Stimulated activated naive CD8-positive, alpha-beta T cell treated with anti-CD3 and anti-CD28 coated beads, Interleukin-15, amount 100 ng/mL, for 72 hours (primary cell): Measurements from ENCODE around the gene MISP.
"Not testable (repeated sequence)": the region's sequence is repeated elsewhere in the genome, so short reads cannot be mapped to it uniquely, and the experiment has no call there.

Source experiments
- ATAC-seq: fragments of 150-1000 bp; cut with Tn5 transposase; 2 replicates; pipeline ENCODE4 v1.10.0; 2021; ENCODE audit warnings: mild to moderate bottlenecking, moderate library complexity
- DNase-seq, 2 donors: peaks; one replicate each; pipeline ENCODE4 v3.0.0; 2021 to 2022
- H3K27ac Mint-ChIP-seq, 2 donors: one replicate each; pipeline ENCODE4 v1.8.0; 2022; ENCODE audit warnings: mild to moderate bottlenecking in 2 of 2, mixed read lengths in 2 of 2, moderate library complexity in 2 of 2
- H3K27me3 Mint-ChIP-seq: one replicate; pipeline ENCODE4 v1.8.0; 2022; ENCODE audit warnings: mixed read lengths
- H3K4me1 Mint-ChIP-seq: one replicate; pipeline ENCODE4 v1.8.0; 2022; ENCODE audit warnings: mild to moderate bottlenecking, mixed read lengths
- H3K4me3 Mint-ChIP-seq, 2 donors: one replicate each; pipeline ENCODE4 v1.8.0; 2022; ENCODE audit warnings: mild to moderate bottlenecking in 2 of 2, mixed read lengths in 2 of 2, moderate library complexity in 1 of 2
- H3K9me3 Mint-ChIP-seq, 2 donors: one replicate each; pipeline ENCODE4 v1.8.0; 2022; ENCODE audit warnings: mixed read lengths in 2 of 2

The MISP gene, protein sequence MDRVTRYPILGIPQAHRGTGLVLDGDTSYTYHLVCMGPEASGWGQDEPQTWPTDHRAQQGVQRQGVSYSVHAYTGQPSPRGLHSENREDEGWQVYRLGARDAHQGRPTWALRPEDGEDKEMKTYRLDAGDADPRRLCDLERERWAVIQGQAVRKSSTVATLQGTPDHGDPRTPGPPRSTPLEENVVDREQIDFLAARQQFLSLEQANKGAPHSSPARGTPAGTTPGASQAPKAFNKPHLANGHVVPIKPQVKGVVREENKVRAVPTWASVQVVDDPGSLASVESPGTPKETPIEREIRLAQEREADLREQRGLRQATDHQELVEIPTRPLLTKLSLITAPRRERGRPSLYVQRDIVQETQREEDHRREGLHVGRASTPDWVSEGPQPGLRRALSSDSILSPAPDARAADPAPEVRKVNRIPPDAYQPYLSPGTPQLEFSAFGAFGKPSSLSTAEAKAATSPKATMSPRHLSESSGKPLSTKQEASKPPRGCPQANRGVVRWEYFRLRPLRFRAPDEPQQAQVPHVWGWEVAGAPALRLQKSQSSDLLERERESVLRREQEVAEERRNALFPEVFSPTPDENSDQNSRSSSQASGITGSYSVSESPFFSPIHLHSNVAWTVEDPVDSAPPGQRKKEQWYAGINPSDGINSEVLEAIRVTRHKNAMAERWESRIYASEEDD

DNA sequence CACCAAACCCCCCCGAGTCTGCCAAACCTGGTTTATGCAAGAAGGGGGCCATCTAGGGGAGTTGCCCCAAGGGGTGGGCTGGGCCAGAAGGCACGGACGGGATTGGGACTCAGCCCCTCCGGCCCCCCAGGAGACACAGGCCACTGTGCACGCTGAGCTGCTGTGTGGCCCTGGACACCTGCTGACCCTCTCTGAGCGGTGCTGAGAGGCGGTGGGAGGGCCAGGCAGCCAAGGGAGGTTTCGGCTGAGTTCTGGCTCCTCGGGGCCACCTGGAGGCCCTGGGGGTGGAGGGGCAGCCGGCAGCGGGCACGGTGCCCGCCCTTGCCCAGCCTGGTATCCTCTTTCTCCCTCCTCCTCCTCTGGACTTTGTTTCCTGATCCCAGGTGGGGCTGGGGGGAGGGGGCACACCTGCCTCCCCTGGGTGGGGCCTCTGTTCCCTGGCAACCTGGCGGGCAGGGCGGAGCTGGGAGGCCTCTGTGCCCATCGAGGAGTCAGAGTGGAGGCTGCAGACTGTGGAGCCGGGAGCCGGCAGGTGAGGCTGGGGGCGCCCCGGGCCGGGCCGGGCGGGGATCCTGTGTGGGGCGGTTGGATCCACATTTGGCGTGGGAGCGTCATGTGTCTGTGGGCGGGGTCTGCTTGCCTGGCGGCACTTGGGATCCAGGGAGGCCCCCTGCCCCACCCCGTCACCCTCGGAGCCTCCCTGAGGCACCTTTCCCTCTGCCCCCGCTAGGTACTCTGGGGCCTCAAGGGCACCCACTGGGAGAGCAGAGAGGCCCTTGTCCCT is at the start of gene MISP:
TSS of gene MISP (plus strand) at position 473 of the 784 bp plus-strand sequence. CDS start 5,835 bp downstream, outside the sequence.
- DNase-seq, result no peak
- H3K9me3 Mint-ChIP-seq, result peaks cover 0 to 12% of the 10 kb centered on the region in 2 donors

DNA sequence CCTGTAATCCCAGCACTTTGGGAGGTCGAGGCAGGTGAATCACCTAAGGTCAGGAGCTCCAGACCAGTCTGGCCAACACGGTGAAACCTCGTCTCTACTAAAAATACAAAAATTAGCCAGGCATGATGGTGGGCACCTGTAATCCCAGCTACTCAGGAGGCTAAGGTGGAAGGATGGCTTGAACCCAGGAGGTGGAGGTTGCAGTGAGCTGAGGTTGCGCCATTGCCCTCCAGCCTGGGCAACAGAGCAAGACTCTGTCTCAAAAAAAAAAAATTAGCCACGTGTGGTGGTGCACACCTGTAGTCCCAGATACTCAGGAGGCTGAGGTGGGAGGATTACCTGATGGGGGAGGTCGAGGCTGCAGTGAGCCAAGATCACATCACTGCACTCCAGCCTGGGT is 48.1 kb upstream of the MISP start:
- ATAC-seq, H3K9me3 Mint-ChIP-seq, DNase-seq: not testable (repeated sequence)
- peak overlapping the region; percentile 35 to 56 for H3K4me3 Mint-ChIP-seq
- peaks cover 16% of the 10 kb centered on the region for H3K4me1 Mint-ChIP-seq
- peak overlapping the region in 1 of 2 donors; percentile 27 for H3K27ac Mint-ChIP-seq
- H3K27me3 Mint-ChIP-seq, result peaks cover 41% of the 10 kb centered on the region

More for the DNA sequence above, at the start of gene MISP:
- no peak for ATAC-seq
- Mint-ChIP-seq H3K27me3 (no peaks in the 10 kb centered on the region), H3K27ac (no peak within 1 kb of the TSS), H3K4me1 (no peaks in the 10 kb centered on the region), H3K4me3 (no peak within 1 kb of the TSS)

DNA sequence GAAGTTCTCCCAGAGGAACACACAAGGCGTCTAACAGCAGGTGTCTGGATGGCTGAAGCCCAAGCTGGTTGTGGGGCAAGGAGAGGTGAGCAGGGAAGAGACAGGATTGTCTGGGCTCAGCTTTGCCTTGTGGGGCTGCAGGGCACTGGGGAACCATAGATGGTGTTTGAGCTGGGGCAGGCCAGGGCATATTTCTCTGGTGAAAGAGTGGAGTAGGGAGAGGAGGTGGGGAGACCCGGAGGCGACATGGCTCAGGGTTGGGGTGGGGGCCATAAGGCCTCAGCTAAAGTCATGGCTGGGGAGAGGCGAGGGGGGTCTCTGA is 47.6 kb upstream of the MISP start:
- peak overlapping the region; percentile 35 to 56 for H3K4me3 Mint-ChIP-seq
- H3K27ac Mint-ChIP-seq, result peak overlapping the region in 1 of 2 donors; percentile 27
- H3K9me3 Mint-ChIP-seq, result no peaks in the 10 kb centered on the region
- peaks cover 41% of the 10 kb centered on the region for H3K27me3 Mint-ChIP-seq
- DNase-seq, result no peak
- H3K4me1 Mint-ChIP-seq, result peaks cover 16% of the 10 kb centered on the region
- no peak for ATAC-seq

DNA sequence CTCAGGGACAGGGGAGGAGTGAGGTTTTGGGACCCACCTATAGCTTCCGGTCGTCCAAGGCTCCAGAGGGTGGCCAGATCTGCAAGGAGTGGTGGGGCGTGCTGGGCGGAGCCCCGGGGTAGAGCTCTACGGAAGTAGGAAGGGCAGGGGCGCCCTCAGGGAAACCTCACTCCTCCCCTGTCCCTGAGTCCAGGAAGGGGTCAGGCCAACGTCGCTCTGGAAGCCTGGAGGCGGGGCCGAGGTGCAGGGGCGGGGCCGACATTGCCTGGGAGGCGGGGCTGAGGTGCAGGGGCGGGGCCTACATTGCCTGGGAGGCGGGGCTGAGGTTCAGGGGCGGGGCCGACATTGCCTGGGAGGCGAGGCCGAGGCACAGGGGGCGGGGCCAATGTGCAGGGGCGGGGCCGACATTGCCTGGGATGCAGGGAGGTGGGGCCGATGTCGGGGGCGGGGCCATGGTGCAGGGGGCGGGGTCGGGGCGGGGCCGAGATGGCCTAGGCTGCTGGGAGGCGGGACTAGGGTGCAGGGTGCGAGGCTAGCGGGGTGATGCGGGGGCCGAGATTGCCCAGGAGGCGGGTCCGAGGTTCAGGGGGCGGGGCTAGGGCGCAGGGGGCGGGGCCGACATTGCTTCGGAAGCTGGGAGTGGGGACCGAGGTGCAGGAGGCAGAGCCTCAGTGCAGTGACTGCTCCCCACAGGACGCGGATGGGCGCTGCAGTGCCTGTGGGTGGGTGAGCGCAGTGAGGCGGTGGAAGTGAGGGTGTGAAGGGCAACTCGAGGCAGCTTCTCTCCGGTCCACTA is 47.1 kb upstream of the MISP start:
- peaks cover 38% of the 10 kb centered on the region for H3K27me3 Mint-ChIP-seq
- ATAC-seq (peak; percentile 75), DNase-seq (peak; percentile 61 to 66)
- no peaks in the 10 kb centered on the region for H3K9me3 Mint-ChIP-seq
- peak overlapping the region; percentile 35 to 56 for H3K4me3 Mint-ChIP-seq
- peaks cover 16% of the 10 kb centered on the region for H3K4me1 Mint-ChIP-seq
- no peak overlapping the region for H3K27ac Mint-ChIP-seq

DNA sequence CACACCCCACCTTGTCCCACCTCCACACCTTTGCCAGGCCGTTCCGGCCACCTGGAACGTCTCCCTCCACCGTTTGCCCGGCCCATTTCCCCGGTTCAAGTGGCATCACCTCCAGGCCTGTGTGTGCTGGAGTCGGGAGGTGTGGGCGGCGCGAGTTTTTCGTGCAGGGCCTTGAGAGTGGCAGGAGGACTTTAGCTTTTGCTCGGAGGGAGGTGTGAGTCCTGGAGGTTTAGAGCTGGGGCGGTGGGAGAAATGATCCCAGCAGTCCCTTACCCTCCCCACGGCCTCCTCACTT is 46.5 kb upstream of the MISP start:
- Mint-ChIP-seq H3K4me1 (peaks cover 16% of the 10 kb centered on the region), H3K27me3 (peaks cover 33% of the 10 kb centered on the region), H3K4me3 (peak overlapping the region in 1 of 2 donors; percentile 35), H3K9me3 (no peaks in the 10 kb centered on the region), H3K27ac (no peak overlapping the region)
- ATAC-seq (no peak), DNase-seq (no peak)

DNA sequence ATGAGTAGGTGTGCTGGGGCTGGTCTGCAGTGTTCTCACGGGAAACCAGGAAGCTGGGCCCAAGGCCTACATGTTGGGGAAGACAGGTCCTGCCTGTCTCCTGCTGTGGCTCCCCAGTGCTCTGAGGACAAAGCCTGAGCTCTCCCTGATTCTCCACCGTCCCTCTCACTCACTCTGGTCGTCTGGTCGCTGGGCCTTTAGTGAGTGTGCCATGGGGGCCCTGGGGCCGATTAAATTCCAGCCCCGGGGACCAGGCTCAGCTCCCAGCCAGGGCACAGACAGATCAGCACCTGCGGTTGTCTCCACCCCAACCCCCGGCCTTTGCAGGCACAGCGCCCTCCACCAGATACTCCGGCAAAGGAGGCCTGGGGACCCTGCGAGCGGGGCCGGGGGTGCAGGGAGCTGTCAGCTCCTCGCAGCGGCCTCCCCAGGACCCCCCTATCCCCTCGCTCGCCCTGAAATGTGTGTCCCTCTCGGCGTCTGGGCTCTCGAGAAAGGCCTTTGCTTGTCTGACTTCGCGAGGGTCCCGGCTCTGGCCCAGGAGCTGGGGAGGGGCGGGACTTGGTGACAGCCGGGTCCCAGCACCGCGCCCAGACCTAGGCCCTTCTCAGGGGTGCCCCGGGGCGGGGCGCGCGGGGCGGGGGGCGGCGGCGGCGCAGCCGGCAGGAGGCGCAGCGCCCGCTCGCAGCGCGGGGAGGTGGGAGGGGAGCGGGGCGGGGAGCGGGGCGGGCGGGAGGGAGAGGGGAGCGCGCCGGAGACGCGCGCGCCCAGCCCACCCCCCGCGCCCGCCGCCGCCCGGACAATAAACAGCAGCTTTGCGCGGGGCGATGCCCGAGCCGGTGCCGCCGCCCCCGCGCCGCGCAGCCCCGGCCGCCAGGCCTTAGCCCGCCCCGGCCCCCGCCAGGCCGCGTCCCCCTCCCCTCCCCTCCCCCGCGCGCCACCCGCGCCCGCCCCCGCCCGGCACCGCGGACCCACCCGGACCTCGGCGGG is 42.5 kb upstream of the MISP start, which contains the start of gene PALM:
TSS of gene PALM (plus strand) at position 782 of the 990 bp plus-strand sequence. CDS start 212 bp downstream, outside the sequence.
- ATAC-seq, result no peak
- H3K4me3 Mint-ChIP-seq, result no peak within 1 kb of the TSS
- no peaks in the 10 kb centered on the region for H3K9me3 Mint-ChIP-seq

DNA sequence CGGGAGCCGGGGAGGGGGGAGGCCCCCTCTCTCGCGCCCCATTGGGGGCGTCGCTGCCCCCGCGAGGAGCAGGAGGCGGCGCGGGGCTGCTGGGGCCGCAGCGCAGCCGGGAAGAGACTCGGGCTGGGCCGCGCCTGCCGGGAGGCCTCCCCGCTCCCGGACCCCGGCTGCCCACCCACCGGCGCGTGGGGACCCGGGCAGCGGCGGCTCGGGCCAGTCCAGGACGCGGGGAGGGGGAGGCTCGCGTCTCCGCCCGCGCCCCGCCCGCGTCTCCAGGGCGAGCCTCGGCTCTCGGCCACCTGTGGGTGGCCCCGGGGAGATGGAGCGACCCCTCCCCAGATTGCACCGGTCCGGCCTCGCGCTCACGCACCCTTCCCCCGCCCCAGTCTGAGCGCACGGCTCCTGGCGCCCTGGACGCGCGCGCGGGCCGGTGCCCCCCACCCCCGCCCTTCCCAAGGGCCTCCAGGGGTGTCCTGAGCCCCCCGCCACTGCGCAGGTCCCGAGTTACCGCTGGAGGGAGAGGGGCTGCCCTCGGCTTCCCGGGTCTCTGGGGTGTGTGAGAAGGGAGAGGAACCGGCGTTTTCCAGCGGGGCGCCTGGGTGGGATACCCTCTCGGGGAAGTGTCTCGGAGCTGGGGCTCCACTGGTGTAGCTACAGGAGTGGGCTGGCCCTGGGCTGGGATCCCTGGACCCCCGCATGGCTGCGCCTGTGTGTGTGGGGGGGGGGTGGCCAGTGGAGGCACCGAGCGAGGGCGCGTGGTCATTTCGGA is 41.5 kb upstream of the MISP start:
- Mint-ChIP-seq H3K27ac (no peak overlapping the region), H3K4me3 (no peak overlapping the region), H3K27me3 (peaks cover 43% of the 10 kb centered on the region), H3K9me3 (no peaks in the 10 kb centered on the region), H3K4me1 (peaks cover 4% of the 10 kb centered on the region)
- DNase-seq (no peak), ATAC-seq (peak; percentile 20)

More for the DNA sequence above, 42.5 kb upstream of the MISP start, which contains the start of gene PALM:
- no peak for DNase-seq
- Mint-ChIP-seq H3K27ac (no peak within 1 kb of the TSS), H3K4me1 (peaks cover 11% of the 10 kb centered on the region), H3K27me3 (peaks cover 46% of the 10 kb centered on the region)

DNA sequence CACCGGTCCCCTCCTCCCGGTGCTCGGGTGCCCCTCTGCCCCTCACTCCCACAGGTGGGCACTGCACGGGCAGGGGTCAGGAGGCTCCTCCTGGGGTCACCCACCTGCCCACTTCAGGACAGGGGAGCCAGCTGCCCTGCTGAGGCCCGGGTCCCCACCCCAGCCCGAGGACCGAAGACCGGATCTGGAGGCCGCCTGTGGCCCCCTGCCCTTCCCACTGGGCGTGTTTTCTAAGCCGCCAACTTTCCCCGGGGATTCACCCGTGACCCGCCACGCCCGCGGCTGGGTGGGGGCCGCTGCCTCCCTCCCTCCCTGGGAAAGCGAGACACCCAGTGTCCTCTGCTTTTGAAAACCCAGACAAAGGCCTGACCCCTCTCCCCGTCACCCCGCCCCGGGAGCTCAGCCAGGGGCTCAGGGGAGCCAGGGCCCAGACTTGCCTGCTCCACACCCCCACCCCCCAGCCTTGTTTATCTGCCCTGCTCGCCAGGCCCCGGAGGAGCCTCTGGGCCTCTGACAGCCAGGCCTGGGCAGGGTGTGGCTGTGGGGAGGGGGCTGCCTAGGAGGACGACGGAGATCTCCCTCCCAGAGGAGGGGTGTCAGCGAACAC is 40.8 kb upstream of the MISP start:
- ATAC-seq (peak; percentile 31), DNase-seq (no peak)
- H3K4me1 Mint-ChIP-seq, result no peaks in the 10 kb centered on the region
- H3K4me3 Mint-ChIP-seq, result no peak overlapping the region
- H3K9me3 Mint-ChIP-seq, result peaks cover 0 to under 1% of the 10 kb centered on the region in 2 donors
- no peak overlapping the region for H3K27ac Mint-ChIP-seq
- peaks cover 42% of the 10 kb centered on the region for H3K27me3 Mint-ChIP-seq

DNA sequence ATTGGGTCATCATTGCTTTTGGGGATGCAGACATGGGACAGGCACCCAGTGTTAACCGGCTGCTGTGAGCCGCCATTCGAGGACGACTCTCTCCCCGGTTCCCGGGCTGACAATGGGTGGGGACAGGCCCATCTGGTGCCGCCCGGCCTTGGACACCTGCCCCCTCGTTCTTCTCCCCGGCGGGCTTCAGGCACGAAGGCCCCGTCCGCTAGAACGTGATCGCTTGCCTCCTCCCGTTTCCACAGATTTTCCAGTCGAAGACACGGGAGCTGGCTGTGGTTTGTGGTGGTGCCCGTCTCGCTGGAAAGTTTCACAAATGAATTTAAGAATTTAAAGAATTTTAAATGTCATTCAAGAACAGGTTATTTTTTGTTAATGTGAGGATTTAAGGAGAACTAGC is 40.1 kb upstream of the MISP start:
- peak overlapping the region in 1 of 2 donors; percentile 24 for H3K4me3 Mint-ChIP-seq
- H3K9me3 Mint-ChIP-seq, result peaks cover 6 to 7% of the 10 kb centered on the region in 2 donors
- DNase-seq, result no peak
- H3K4me1 Mint-ChIP-seq, result no peaks in the 10 kb centered on the region
- H3K27ac Mint-ChIP-seq, result no peak overlapping the region
- ATAC-seq, result no peak
- H3K27me3 Mint-ChIP-seq, result peaks cover 44% of the 10 kb centered on the region

DNA sequence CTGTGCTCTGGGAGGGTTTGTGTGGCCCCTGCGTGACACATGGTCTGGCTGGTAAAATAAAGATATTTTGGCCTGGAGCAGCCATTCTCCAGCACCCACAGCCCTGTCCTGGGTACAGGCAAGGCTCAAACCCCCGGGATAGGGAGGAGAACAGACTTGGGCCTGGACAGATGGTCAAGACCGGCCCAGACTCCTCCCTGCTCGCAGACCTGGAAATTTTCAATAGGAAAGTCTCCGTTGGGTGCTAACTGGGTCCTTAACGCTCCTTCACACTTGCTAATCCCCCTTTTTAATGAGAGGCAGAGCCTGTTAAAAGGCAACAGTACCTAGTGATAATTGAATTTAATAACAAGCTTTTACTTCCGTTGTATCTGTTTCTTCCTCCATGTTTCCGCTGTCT is 39.7 kb upstream of the MISP start:
- no peak overlapping the region for H3K4me3 Mint-ChIP-seq
- ATAC-seq (no peak), DNase-seq (no peak)
- no peak overlapping the region for H3K27ac Mint-ChIP-seq
- H3K4me1 Mint-ChIP-seq, result no peaks in the 10 kb centered on the region
- H3K27me3 Mint-ChIP-seq, result peaks cover 49% of the 10 kb centered on the region
- peaks cover 7 to 10% of the 10 kb centered on the region in 2 donors for H3K9me3 Mint-ChIP-seq

DNA sequence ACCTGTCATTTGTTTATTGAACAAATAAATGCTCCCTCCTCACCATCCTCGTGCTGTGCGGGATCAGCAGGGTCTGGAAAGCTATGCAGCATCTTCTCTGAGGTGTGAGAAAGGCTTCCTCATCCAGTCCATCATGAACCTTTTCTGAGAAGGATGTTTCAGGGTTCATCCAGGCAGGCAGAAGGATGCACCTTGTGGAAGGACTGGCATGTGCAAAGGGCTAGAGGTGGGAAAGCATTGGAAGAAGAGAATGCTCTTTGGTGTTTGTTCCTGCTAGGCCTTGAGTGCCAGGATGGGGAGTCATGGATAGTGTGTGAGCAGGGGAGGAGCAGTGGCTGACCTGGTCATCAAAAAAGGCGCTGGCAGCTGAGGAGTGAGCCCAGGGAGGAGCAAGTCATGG is 35.6 kb upstream of the MISP start:
- peaks cover 61% of the 10 kb centered on the region for H3K27me3 Mint-ChIP-seq
- no peak for ATAC-seq
- no peak overlapping the region for H3K27ac Mint-ChIP-seq
- no peaks in the 10 kb centered on the region for H3K4me1 Mint-ChIP-seq
- H3K9me3 Mint-ChIP-seq, result peaks cover 7 to 10% of the 10 kb centered on the region in 2 donors
- DNase-seq, result no peak
- no peak overlapping the region for H3K4me3 Mint-ChIP-seq

DNA sequence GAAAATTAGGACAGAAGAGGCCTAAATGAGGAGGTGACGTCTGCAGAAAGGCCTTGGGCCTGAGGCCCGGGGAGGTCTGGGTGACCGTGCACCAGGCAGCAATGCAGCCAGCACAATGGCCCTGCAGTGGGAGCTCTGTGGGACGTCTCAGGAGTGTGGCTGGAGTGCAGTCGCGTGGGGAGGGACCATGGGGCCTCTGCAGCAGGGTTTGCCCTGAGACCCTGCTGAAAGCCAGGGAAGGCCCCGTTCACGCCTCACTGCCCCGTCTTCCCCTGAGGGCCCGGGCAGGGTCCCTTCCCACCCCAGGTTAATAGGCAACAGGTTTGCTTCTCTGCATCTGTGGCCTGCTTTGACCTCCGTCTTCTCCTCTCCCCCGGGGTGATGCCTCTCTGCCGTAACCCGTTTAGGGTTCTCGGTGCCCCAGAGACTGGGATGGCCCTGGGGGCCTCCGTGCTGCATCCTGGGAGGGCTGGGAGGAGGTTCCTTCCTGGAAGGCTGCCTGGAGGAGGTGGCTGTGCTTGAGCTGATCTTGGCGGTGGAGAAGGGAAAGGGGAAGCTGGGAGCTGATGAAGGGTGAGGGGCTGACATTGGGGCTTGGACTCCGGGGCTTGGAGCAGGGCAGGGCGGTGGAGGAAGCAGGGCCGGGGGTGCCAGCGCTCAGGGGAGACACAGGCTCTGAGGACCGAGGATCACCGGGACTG is 32.5 kb upstream of the MISP start:
- H3K27me3 Mint-ChIP-seq, result peaks cover 60% of the 10 kb centered on the region
- no peak overlapping the region for H3K4me3 Mint-ChIP-seq

More for the DNA sequence above, 32.5 kb upstream of the MISP start:
- no peak for DNase-seq
- no peak overlapping the region for H3K27ac Mint-ChIP-seq
- H3K4me1 Mint-ChIP-seq, result no peaks in the 10 kb centered on the region
- H3K9me3 Mint-ChIP-seq, result peaks cover 7 to 10% of the 10 kb centered on the region in 2 donors
- no peak for ATAC-seq
